CD4-positive, alpha-beta T cell treated with Interleukin-17A for 4 hours (primary cell): Measurements from ENCODE around the gene PCSK4.
A peak's percentile ranks its signal among the peaks of the same experiment; 100 is the strongest.
"Not testable (repeated sequence)": the region's sequence is repeated elsewhere in the genome, so short reads cannot be mapped to it uniquely, and the experiment has no call there.

ENCODE experiments used
- DNase-seq: peaks from one replicate; pipeline ENCODE4 v3.0.0-alpha.2; 2020; ENCODE audit warnings: mixed read lengths

PCSK4 gene

GRCh38 chr19:1521636-1522035, 31.5 kb upstream of the PCSK4 start:
- DNase-seq = no peak

DNA sequence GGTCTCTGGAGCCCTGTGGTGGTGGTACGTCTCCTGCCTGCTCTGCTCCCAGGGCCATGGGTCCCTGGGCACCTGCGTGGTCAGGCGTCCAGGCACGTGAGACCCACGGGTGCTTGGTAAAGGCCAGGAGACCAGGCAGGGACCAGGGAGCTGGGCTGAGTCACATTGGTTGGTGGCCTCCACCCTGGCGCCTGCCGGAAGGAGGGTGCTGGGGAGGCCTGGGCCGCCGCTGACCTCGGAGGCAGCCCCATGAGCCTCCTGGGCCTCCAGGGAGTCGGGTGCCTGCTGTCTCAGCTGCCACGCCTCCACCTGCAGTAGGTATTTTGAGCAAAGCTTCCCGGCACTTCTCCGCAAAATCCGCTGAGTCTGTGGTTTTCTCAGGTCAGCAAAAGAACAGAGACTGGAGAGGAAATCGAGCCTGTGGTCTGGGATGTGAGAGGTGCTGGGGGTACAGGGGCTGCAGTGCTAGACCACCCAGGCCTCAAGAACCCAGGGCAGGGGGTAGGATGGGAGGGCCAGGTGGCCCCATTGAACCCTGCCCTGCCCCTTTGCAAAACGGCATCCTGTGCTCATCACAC, 30.1 kb upstream of the PCSK4 start:
- no peak for DNase-seq

DNA sequence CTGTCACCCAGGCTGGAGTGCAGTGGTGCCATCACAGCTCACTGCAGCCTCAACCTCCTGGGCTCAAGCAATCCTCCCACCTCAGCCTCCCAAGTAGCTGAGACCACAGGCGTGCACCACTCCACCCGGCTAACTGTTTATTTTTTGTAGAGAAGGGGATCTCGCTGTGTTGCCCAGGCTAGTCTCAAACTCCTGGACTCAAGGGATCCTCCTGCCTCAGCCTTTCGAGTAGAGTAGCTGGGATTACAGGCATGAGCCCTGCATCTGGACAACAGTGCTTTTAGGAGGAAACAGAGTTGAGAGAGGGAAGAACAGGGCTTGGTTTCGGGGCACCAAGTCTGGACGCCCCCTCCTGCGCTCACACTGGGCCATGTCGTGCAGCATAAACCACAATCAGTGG, 29.7 kb upstream of the PCSK4 start:
- DNase-seq = not testable (repeated sequence)

DNA sequence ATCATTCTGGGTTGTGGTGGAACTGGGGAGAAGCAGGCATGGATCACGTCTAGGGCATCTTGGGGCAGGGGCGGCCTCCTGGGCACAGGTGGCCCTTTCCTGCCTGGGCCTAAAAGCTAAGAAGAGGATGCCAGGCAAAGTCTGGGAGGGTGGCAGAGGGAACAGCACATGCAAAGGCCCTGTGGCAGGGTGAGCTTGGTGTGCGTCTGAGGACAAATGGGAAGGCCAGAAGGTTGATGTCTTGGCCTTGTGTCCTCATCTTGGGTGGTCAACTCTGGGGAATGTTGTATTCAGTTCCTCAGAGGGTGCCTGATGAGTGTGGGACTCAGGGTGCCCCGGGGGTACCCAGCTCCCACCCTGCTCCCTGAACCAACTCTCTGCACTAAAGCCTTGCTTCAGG, 28.3 kb upstream of the PCSK4 start:
- no peak for DNase-seq

GRCh38 chr19:1516395-1516753, 26.2 kb upstream of the PCSK4 start:
- DNase-seq = no peak

DNA sequence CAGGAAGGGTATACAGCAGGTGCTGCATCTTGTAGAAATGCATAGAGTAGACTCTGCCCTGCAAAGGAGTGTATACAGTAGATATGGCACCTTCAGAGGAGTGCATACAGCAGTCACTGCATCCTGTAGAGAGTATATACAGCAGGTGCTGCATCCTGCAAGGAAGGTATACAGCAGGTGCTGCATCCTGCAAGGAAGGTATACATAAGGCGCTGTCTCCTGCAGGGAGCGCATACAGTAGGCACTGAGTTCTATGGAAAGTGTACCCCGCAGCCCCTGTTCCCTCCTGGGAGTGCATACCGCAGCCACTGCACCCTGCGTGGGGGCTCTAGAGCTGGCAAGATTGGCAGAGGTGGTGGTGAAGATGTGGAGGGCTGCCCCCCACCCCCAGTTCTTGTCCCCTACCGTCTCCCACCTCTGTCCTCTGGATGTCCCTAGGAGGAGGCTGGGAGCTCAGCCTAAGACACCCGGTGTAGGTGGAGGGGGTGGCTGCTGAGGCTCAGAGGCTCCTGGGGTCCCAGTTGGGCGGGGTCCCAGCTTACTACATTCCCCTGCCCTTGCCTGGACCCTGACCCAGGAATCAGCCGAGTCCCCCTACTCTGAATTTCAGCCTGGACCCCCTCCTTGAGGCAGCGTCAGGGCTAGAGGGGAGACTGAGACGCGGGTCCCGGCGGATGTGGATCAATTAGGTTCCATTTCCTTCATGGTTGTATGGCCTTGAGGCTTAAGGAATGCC, 25.0 kb upstream of the PCSK4 start:
- no peak for DNase-seq

DNA sequence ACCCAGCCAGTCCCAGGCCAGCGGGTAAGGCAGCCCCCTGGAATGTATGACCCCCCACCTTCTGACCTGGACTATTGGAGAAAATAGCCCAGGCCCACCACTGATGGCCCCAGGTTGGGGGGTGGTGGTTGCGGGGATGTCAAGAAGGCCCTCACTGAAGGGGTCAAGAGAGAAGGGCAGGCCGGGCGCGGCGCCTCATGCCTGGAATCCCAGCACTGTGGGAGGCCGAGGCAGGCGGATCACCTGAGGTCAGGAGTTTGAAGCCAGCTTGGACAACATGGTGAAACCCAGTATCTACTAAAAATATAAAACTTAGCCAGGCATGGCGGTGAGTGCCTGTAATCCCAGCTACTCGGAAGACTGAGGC, 24.1 kb upstream of the PCSK4 start:
- DNase-seq = no peak

- peak; percentile 79 for DNase-seq
Observed at GRCh38 chr19:1513499-1514294, 23.5 kb upstream of the PCSK4 start.

DNA sequence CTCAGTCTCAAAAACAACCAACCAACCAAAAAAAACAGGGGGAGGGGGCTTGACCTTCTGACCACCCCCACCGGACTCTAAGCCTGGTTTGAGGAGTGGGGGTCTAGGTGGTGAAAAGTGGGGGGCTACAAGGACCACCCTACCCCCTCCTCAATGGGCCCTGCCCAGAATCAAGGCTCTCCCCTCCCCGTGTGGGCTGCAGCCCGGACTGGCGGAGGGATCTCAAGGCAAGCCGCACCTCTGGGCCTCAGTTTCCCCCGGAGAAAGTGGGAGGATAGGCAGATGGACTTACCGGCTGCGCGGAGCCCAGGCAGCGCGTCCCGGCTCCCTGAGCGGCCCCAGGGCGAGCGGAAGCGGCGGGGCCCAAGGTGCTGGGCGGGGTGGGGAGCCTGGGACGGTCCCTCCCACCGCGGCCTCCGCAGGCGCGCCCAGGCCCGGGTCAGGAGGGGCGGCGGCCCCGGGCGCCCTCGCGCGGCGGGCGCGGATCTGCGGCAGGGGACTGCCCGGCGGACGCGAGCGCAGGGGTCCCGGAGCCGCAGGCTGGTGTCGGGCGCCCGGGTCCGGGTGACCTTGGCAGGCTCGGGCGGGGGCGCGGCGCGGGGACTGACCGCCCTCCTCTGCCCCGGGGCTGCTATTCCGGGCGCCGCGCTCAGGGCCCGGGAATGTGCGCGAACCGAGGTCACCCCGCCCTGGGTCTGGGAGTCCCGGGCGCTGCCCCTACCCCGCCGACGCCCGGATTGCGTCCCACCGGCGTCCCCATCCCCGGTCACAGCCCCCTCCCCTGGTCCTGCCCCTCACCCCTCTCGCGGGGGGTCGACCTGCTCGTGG, 22.7 kb upstream of the PCSK4 start, which contains the start of gene ADAMTSL5:
Gene ADAMTSL5, minus strand, starts transcription at position 349 of the 828 bp plus-strand sequence. CDS start 2,076 bp downstream, outside the sequence.
- DNase-seq = peak; percentile 80

- peak; percentile 26 for DNase-seq
Observed at GRCh38 chr19:1511318-1512317, 21.5 kb upstream of the PCSK4 start.

DNA sequence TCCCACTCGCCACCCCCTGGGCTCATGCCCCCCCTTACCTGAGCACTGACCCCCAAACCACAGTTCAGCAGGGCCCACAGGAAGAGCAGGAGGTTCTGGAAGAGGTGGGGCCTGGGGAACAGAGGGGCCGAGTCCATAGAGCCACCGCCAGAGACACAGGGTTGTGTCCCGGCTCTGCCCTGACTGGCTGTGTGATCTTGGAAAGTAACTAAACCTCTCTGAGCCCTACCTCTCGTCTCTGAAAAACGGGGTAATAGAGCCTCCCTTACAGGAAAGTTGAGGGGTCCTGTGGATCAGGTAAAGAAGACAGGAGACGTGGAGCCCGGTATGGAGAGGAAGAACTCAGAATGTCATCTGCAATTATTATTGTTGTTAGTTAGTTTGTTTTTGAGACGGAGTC, 20.7 kb upstream of the PCSK4 start:
- DNase-seq = no peak

DNA sequence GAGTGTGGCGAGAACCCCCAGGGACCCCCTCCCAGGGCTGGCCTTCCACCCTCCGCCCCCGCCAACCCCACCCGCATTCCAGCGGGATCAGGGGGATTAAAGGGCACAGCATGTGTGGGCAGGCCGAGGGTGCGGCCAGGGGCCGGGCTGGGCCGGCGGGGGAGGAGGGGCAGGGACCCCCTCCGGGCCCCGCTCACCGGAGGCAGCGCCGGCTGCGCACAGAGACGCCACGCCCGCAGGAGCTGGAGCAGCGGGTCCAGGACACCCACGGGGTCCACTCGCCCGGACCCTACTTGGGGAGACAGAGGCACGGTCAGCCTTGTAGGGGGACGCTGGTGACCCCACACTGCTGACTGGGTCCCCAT, 20.3 kb upstream of the PCSK4 start:
- no peak for DNase-seq

- no peak for DNase-seq
Observed at GRCh38 chr19:1509602-1510441, 19.7 kb upstream of the PCSK4 start.

DNA sequence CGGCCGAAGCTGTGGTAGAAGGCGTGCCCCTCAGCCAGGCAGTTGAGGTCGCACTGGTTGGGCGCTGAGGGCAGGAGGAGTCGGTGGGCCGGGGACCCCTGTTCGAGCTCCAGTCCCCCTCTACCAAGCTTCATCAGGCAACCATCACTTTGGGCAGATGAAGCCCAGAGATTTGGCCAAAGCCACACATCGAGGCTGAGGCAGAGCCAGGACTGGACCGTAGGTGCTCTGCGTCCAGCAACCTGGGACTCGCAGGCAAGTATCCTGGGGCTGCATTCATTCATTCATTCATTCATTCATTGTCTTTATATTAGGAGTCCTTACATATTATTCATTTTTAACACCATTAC, 18.3 kb upstream of the PCSK4 start:
- no peak for DNase-seq

DNA sequence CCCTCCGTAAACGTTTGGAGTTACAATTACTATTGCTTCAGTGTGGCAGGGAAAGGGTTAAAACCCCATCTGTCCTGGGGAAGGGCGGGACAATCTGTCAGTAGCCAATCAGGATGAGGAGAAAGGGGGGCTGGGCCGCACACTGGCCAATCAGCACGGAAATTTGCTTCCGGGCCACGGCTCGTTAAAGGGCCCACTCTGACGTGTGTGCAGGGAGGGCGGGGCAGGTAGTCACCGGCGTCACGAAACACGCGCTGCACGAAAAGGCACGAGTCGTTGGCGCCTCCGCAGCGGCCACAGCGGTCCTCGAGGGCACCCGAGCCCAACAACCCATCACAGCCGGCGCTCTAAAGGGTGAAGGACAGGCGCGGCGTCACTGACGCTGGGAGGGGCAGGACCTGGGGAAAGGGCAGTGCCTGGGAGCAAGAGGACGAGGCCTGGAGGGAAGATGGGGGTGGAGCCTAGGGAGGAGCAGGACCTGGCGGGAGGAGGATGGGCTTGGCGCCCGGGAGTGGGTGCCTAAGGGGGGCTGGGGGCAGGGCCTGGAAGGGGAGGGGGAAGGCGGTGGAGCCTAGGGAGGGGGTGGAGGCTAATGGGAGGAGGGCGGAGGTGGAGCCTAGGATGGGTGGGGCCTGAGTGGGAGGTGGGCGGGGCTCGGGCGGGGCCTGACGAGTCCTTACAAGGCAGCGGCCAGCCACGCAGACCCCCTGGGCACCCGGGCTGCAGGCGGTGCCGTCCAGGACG, 17.8 kb upstream of the PCSK4 start:
- DNase-seq = peak; percentile 93

DNA sequence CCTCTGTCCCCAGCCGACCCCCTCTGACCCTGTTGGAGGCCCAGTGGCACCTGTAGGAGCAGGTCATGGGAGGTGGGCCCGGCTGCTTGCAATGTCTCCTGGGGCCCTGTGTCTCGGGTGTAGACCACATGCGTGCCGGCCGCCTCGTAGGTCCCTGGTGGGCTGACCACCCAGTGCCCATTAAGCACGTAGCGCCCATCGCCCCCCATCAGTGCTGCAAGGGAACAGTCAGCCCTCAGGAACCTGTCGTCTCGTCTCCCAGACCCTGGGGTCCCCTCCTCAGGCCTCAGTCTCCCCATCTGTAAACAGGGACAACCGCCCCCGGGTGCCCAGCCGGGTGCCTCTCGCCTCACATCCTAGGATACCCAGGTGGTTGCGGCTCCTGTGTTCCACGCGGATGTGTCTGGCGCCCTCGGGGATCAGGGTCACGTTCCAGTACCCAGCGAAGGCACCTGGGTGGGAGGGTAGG, 17.1 kb upstream of the PCSK4 start:
- no peak for DNase-seq

DNA sequence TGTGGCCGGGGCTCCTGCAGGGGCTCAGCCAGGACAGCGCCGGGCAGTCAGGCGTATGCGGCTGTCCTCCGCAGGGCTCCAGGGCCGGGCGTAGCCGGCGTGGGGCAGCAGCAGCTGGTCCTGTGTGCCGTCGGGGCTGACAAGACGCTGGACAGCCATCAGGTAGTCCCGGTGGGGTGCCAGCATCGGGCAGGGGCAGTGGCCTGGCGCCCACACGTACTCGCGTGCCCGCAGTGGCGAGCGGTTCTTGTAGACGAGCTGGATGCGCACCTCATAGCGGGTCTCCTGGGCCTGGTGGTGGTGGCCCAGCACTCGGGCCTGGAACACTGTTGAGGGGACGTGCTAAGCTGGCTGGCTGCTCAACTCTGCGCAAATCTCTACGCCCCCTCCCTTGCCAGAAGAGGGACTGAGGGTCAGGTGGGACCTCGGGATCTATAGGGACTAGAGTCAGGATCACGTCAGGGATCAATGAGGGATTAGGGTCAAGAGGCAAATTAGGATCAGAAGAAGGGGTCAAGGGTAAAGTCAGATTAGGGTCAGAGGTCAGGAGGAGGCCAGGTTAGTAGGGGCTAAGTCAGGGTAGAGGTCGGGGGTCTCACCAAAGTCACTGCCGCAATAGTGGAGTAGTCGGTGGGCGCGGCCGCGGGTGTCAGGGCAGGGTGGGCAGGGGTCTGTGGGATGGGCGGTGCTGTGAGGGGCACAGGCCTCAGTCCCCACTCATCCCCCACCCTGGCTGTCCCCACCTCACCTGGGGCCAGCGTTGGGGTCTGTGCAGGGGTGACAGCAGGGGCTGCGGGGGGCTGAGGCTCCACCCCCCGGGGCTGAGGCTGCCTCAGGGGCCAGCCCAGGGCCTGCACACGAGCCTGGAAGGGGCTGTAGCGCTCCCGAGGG, 16.1 kb upstream of the PCSK4 start:
- no peak for DNase-seq

DNA sequence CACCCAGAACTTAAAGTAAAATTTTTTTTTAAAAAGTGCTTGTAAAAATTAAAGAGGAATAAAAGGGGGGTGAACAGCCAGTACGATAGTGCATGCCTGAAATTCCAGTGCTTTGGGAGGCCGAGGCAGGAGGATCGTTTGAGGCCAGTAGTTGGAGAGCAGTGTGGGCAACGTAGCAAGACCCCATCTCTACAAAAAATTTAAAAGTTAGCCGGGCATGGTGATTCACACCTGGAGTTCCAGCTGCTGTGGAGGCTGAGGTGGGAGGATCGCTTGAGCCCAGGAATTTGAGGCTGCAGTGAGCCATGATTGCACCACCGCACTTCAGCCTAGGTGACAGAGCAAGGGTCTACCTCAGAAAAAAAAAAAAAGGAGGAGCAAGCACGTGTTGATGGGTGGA, 14.9 kb upstream of the PCSK4 start:
- no peak for DNase-seq
